K562 (cell line): ENCODE results near the gene CACNA1C. TPM values are rescaled to one million over a fixed set of nuclear protein-coding genes. Genes with fewer than 3 reads are reported as not detected.

Experiments used
- CHD1 ChIP-seq: fragments of 200-600 bp; sonication (generic); IDR thresholded peaks from one replicate; pipeline ENCODE4 v1.6.1; 2012; ENCODE audit warnings: mild to moderate bottlenecking, moderate library complexity, low read length, inconsistent platforms
- HDAC6 ChIP-seq: IDR thresholded peaks from 2 replicates; pipeline ENCODE4 v1.6.1; 2012; ENCODE audit warnings: low read depth, mild to moderate bottlenecking, control low read depth, inconsistent platforms, low read length, moderate library complexity
- KDM5B ChIP-seq: fragments of 200-600 bp; sonication (generic); IDR thresholded peaks from 2 replicates; pipeline ENCODE4 v1.6.1; 2012; ENCODE audit warnings: low read depth, mild to moderate bottlenecking, moderate library complexity, low read length, control low read depth, inconsistent platforms; ENCODE audit not compliant: insufficient replicate concordance
- PATZ1 ChIP-seq: fragments of 250-450 bp; sonication (Bioruptor Pico); IDR thresholded peaks from 2 replicates; pipeline ENCODE4 v1.5.0; 2020; ENCODE audit warnings: mild to moderate bottlenecking, borderline replicate concordance
- PHF8 ChIP-seq: fragments of 200-600 bp; sonication (generic); IDR thresholded peaks from 2 replicates; pipeline ENCODE4 v1.6.1; 2012; ENCODE audit warnings: mixed run types, mild to moderate bottlenecking, inconsistent platforms, low read length, moderate library complexity, borderline replicate concordance
- STAT5B ChIP-seq: fragments of 250-450 bp; sonication (Bioruptor Pico); IDR thresholded peaks from 2 replicates; pipeline ENCODE4 v1.8.0; 2021; ENCODE audit warnings: mild to moderate bottlenecking, inconsistent platforms
- ZC3H11A ChIP-seq: IDR thresholded peaks from 2 replicates; pipeline ENCODE4 v1.6.1; 2012; ENCODE audit warnings: low read depth, low read length, improper control_type of control experiment
- ZNF165 ChIP-seq: fragments of 250-450 bp; sonication (Bioruptor Pico); IDR thresholded peaks from 2 replicates; pipeline ENCODE4 v1.4.0; 2020; ENCODE audit warnings: borderline replicate concordance
- ZNF696 ChIP-seq: fragments of 250-450 bp; sonication (Bioruptor Pico); conservative IDR thresholded peaks from 2 replicates; pipeline ENCODE4 v1.4.0; 2020; ENCODE audit warnings: mild to moderate bottlenecking, moderate library complexity
- polyA plus RNA-seq, 8 experiments: library from polyadenylated mRNA; depleted of rRNA in 4 of 8; stranded (reverse) in 5 of 8; unstranded in 3 of 8; fragments of >200 nt; fragmentation: Nextera tagmentation in 2 of 8; fragmentation: Illumina TruSeq in 1 of 8; extraction: Ambion mirVana in 2 of 8; extraction: Trizol in 1 of 8; gene quantifications; 2 replicates each; pipeline versions ENCODE4 v1.2.1 to v1.2.3, GENCODE V29; 2011 to 2014; ENCODE audit warnings: inconsistent platforms in 1 of 8, missing spikeins in 1 of 8
- total RNA-seq, 7 experiments: library from RNA; depleted of rRNA in 6 of 7; stranded (reverse); fragments of >200 nt in 6 of 7; fragmentation: Illumina TruSeq in 2 of 7; extraction: Trizol in 2 of 7; gene quantifications; 2 replicates each; pipeline versions ENCODE4 v1.2.1 to v1.2.3, GENCODE V29; 2011 to 2021; ENCODE audit warnings: low replicate concordance in 1 of 7
- TF ChIP-seq, protein P1 (sequence below): sonication (generic); formaldehyde crosslinking; IDR thresholded peaks from 2 replicates; pipeline ENCODE4 v1.8.1; 2023; ENCODE audit warnings: mild to moderate bottlenecking, missing genetic modification reagents
- TF ChIP-seq, protein P2 (sequence below): fragments of 450-650 bp; IDR thresholded peaks from one replicate; pipeline ENCODE4 v1.6.1; 2018; ENCODE audit warnings: mild to moderate bottlenecking, moderate library complexity; ENCODE audit not compliant: partially characterized antibody

The CACNA1C gene
- total and polyA plus RNA-seq, 9 of the 15 experiments (the other 6 are each of a cell fraction or from before 2014, with no cell fraction given): not detected

DNA sequence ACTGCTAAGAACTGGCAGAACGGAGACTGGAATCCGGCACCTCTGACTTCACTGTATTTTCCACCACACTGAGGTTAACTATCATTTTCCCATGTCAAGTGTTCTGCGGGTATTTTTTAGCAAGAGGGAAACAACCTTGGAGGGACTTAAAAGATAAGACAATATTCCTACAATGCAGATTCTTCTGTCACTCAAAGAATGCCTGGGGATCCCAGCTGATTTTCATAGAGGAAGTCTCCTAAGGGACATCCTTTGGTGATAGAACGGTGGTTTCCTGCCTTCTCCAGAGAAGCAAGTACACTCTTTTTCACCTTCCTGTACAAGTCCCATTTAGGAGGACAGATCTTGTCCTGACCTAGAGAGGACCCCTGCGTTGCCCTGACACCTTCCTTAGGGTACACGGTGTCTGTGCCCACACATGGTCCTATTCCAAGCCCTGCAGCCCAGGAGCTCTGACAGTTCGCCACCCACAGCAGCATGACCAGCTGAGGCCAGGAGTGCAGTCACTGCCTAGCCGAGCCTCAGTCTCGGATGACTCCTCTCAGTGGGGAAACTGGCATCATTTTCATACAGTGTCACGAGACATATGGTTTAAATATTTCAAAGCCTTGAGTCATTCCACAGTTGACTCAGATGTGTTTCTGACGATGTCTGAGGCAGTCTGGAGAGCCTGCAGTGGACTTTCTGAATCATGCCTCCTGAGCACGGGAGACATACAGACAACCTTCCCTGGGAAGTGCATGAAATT lies 560.7 kb downstream of the CACNA1C start (continued):
- TF ChIP-seq, protein P1, sequence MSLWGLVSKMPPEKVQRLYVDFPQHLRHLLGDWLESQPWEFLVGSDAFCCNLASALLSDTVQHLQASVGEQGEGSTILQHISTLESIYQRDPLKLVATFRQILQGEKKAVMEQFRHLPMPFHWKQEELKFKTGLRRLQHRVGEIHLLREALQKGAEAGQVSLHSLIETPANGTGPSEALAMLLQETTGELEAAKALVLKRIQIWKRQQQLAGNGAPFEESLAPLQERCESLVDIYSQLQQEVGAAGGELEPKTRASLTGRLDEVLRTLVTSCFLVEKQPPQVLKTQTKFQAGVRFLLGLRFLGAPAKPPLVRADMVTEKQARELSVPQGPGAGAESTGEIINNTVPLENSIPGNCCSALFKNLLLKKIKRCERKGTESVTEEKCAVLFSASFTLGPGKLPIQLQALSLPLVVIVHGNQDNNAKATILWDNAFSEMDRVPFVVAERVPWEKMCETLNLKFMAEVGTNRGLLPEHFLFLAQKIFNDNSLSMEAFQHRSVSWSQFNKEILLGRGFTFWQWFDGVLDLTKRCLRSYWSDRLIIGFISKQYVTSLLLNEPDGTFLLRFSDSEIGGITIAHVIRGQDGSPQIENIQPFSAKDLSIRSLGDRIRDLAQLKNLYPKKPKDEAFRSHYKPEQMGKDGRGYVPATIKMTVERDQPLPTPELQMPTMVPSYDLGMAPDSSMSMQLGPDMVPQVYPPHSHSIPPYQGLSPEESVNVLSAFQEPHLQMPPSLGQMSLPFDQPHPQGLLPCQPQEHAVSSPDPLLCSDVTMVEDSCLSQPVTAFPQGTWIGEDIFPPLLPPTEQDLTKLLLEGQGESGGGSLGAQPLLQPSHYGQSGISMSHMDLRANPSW: no peak
- TF ChIP-seq, protein P2, sequence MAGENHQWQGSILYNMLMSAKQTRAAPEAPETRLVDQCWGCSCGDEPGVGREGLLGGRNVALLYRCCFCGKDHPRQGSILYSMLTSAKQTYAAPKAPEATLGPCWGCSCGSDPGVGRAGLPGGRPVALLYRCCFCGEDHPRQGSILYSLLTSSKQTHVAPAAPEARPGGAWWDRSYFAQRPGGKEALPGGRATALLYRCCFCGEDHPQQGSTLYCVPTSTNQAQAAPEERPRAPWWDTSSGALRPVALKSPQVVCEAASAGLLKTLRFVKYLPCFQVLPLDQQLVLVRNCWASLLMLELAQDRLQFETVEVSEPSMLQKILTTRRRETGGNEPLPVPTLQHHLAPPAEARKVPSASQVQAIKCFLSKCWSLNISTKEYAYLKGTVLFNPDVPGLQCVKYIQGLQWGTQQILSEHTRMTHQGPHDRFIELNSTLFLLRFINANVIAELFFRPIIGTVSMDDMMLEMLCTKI: no peak
- TF ChIP-seq PHF8 (no peak), ZNF696 (CRISPR knock-in tag) (no peak), ZNF165 (no peak), STAT5B (CRISPR knock-in tag) (no peak), PATZ1 (CRISPR knock-in tag) (no peak), KDM5B (no peak), CHD1 (no peak), HDAC6 (no peak), ZC3H11A (no peak)
